Tibial artery (tissue), 4 donors: ENCODE results near the gene THRAP3.

Experiments
- DNase-seq, 2 donors: peaks; one replicate each; pipeline ENCODE4 v3.0.0-alpha.2; 2019
- H3K27ac ChIP-seq, 2 donors: fragments of 200-600 bp; sonication (generic) in 1 of 2; 1 replicate in 1 of 2; 2 replicates in 1 of 2; pipeline ENCODE4 v1.5.1; 2018 to 2019; ENCODE audit warnings: mild to moderate bottlenecking in 1 of 2
- H3K27me3 ChIP-seq, 2 donors: fragments of 200-600 bp; sonication (generic) in 1 of 2; one replicate each; pipeline versions ENCODE4 v1.5.1 to v1.6.0; 2016 to 2019
- H3K36me3 ChIP-seq, 3 donors: fragments of 200-600 bp; sonication (generic) in 2 of 3; one replicate each; pipeline ENCODE4 v1.5.1; 2016 to 2019; ENCODE audit warnings: mild to moderate bottlenecking in 2 of 3
- H3K4me1 ChIP-seq, 4 donors: fragments of 200-600 bp; sonication (generic) in 2 of 4; 1 replicate in 3 of 4; 2 replicates in 1 of 4; pipeline ENCODE4 v1.5.1; 2016 to 2019
- H3K4me3 ChIP-seq, 2 donors: fragments of 200-600 bp; sonication (generic) in 1 of 2; 1 replicate in 1 of 2; 2 replicates in 1 of 2; pipeline ENCODE4 v1.5.1; 2018 to 2019; ENCODE audit warnings: mild to moderate bottlenecking in 2 of 2
- H3K9me3 ChIP-seq, 3 donors: fragments of 200-600 bp; sonication (generic) in 1 of 3; one replicate each; pipeline ENCODE4 v1.5.1; 2016 to 2019
- CTCF ChIP-seq, 2 experiments: fragments of 200-600 bp in 1 of 2; fragments of 450-650 bp in 1 of 2; IDR thresholded peaks; one replicate each; pipeline ENCODE4 v1.5.1; 2017 to 2019; ENCODE audit warnings: antibody characterized with exemption in 2 of 2, mild to moderate bottlenecking in 1 of 2, moderate library complexity in 1 of 2
- intact Hi-C: fragments of 100-400 bp; cut with DNase I; formaldehyde crosslinking; loops from one replicate; pipeline ENCODE4 v1.15.0; 2023; ENCODE audit warnings: low total_unique reads

THRAP3 gene

DNA sequence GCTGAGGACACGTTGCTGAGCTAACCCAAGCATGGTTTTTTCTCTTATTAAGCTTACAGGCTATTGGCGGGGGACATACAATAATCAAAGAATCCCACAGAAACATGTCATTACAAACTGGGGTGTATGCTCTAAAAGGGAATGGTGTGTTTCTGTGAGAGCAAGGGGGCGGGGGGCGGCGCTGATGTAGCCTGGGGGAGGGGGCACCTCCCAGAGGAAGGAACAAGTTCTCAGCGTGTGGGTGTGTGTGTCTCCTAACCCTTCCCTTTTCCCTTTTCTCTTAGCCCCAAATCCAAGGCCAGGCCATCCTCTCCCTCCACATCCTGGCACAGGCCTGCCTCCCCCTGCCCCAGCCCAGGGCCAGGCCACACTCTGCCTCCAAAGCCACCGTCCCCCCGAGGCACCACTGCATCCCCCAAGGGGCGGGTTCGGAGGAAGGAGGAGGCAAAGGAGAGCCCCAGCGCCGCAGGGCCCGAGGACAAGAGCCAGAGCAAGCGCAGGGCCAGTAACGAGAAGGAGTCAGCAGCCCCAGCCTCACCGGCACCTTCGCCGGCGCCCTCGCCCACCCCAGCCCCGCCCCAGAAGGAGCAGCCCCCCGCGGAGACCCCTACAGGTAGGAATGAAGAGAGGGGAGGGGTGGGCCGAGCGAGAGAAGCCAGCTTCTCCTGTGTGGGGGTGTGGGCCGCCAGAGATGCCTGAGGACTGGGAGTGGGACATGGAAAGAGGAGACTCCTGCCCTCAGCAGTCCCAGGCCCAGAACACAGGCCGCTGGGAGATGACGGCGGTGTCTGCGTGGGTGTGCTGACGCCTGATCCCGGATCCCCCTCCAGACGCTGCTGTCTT is 46.4 kb upstream of the THRAP3 start:
- no peak overlapping the region for H3K4me3 ChIP-seq
- no peaks in the 10 kb centered on the region for H3K27me3 ChIP-seq
- TF ChIP-seq CTCF (IDR thresholded peaks at IDR 0.05): no peak
- H3K27ac ChIP-seq: peak overlapping the region; percentile 81 to 87
- H3K9me3 ChIP-seq: no peaks in the 10 kb centered on the region
- peaks cover 4 to 33% (median 24%) of the 10 kb centered on the region in 4 donors for H3K4me1 ChIP-seq
- intact Hi-C loops: no loop called here
- H3K36me3 ChIP-seq: peaks cover 67 to 90% (median 88%) of the 10 kb centered on the region in 3 donors
- no peak for DNase-seq

DNA sequence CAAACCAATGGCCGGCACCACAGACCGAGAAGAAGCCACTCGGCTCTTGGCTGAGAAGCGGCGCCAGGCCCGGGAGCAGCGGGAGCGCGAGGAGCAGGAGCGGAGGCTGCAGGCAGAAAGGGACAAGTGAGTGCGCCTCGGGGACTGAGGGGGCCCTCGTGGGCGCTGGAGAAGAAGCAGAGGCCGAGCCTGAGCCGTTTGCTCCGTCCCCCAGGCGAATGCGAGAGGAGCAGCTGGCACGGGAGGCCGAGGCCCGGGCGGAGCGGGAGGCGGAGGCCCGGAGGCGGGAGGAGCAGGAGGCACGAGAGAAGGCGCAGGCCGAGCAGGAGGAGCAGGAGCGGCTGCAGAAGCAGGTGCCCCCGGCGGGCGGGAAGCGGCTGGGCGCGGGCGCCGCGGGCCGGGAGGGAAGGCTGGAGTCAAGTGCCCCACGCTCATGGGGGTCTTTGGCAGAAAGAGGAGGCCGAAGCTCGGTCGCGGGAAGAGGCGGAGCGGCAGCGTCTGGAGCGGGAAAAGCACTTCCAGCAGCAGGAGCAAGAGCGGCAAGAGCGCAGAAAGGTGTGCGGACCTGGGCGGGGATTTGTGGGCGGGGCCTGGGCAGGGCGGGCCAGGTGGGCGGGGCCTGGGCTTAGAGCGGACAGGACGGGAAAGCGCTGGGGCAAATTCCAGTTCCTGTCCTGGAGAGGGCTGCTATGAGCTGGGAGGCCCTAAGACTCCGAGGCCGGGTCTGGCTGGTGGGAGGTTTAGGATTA is 45.6 kb upstream of the THRAP3 start:
- H3K27me3 ChIP-seq: no peaks in the 10 kb centered on the region
- peaks cover 59 to 82% (median 79%) of the 10 kb centered on the region in 3 donors for H3K36me3 ChIP-seq
- H3K27ac ChIP-seq: peak overlapping the region; percentile 81 to 87

DNA sequence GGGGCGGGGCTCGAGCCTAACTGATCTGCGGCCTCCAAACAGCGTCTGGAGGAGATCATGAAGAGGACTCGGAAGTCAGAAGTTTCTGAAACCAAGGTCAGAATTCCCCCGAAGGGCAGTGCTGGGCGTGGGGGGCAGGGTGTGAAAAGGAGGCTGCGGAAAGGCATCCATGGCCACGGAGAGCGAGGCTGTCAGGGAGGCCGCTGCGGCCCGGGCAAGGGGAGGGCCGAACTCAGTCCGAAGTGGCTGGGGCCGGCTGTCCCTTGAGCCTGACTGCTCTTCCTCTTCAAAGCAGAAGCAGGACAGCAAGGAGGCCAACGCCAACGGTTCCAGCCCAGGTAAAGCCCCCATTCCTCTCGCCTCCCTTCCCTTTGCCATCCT is 45.0 kb upstream of the THRAP3 start:
- DNase-seq: no peak
- Histone ChIP-seq H3K27me3 (no peaks in the 10 kb centered on the region), H3K36me3 (peaks cover 56 to 76% (median 74%) of the 10 kb centered on the region in 3 donors), H3K4me3 (no peak overlapping the region), H3K9me3 (no peaks in the 10 kb centered on the region), H3K27ac (peak overlapping the region; percentile 81 to 87), H3K4me1 (peaks cover 9 to 44% (median 28%) of the 10 kb centered on the region in 4 donors)
- TF ChIP-seq CTCF (IDR thresholded peaks at IDR 0.05): no peak
- intact Hi-C loops: no loop called here

More for the DNA sequence above, 45.6 kb upstream of the THRAP3 start:
- intact Hi-C loops: no loop called here
- DNase-seq: no peak
- TF ChIP-seq CTCF (IDR thresholded peaks at IDR 0.05): no peak
- H3K4me3 ChIP-seq: no peak overlapping the region
- H3K4me1 ChIP-seq: peaks cover 9 to 41% (median 28%) of the 10 kb centered on the region in 4 donors
- H3K9me3 ChIP-seq: no peaks in the 10 kb centered on the region

DNA sequence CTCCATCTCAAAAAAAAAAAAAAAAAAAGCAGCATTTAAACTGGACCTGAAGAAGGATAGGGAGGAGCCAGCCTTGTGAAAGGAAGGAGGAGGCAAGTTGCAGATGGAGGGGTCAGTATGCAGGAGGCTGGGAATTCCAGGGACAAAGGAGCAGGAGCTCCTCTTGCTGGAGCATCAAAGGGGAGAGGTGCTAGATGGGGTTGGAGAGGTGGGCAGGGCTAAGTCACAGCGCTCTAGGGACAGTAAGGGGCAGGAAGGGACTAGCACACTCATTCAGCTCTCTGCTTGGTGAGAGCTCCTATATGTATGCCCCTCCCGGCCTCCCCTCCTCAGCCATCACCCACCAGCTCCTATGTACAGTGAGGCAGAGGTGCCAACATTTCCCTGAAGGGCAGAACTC is 41.5 kb upstream of the THRAP3 start:
- TF ChIP-seq CTCF (IDR thresholded peaks at IDR 0.05): no peak
- Histone ChIP-seq H3K36me3 (peaks cover 29 to 41% (median 39%) of the 10 kb centered on the region in 3 donors), H3K27me3 (no peaks in the 10 kb centered on the region), H3K4me1 (peaks cover 5 to 32% (median 13%) of the 10 kb centered on the region in 4 donors), H3K27ac (peak overlapping the region; percentile 77 to 85), H3K4me3 (no peak overlapping the region), H3K9me3 (no peaks in the 10 kb centered on the region)
- intact Hi-C loops: loop anchor here (10.0 kb wide), 1 partner anchor 102 kb away; no protein-coding TSS in a partner anchor
- no peak for DNase-seq

- no peak for TF ChIP-seq CTCF (IDR thresholded peaks at IDR 0.05)
- peak overlapping the region; percentile 77 to 85 for H3K27ac ChIP-seq
Measured at GRCh38 chr1:36183309-36183856, 40.9 kb upstream of the THRAP3 start.

More at GRCh38 chr1:36183309-36183856, 40.9 kb upstream of the THRAP3 start:
- H3K4me3 ChIP-seq: no peak overlapping the region
- peaks cover 23 to 35% (median 33%) of the 10 kb centered on the region in 3 donors for H3K36me3 ChIP-seq
- H3K27me3 ChIP-seq: no peaks in the 10 kb centered on the region
- H3K4me1 ChIP-seq: peaks cover 5 to 38% (median 17%) of the 10 kb centered on the region in 4 donors
- intact Hi-C loops: loop anchor here (10.0 kb wide), 1 partner anchor 101 kb away; no protein-coding TSS in a partner anchor
- H3K9me3 ChIP-seq: no peaks in the 10 kb centered on the region
- DNase-seq: peak; percentile 39 to 82
